Stimulated activated naive B cell treated with anti-CD40 and anti-IgM and Interleukin-4, amounts not matched to agents 10 μg/mL and 1 μg/mL and 100 μg/mL, for 72 hours (primary cell): ENCODE measurements around the gene IQGAP2.
"Not testable (repeated sequence)": the region's sequence is repeated elsewhere in the genome, so short reads cannot be mapped to it uniquely, and the experiment has no call there.

ENCODE experiments used
- ATAC-seq, 2 donors: fragments of 150-1000 bp; cut with Tn5 transposase; replicated peaks; 2 replicates each; pipeline ENCODE4 v1.10.0; 2021; ENCODE audit warnings: moderate library complexity in 1 of 2
- DNase-seq: peaks from one replicate; pipeline ENCODE4 v3.0.0; 2021
- H3K27ac Mint-ChIP-seq: one replicate; pipeline ENCODE4 v1.8.0; 2022; ENCODE audit warnings: mild to moderate bottlenecking, mixed read lengths
- H3K27me3 Mint-ChIP-seq, 2 donors: one replicate each; pipeline ENCODE4 v1.8.0; 2022; ENCODE audit warnings: mixed read lengths in 2 of 2
- H3K36me3 Mint-ChIP-seq, 2 donors: one replicate each; pipeline ENCODE4 v1.8.0; 2022; ENCODE audit warnings: mixed read lengths in 2 of 2, mild to moderate bottlenecking in 1 of 2
- H3K4me1 Mint-ChIP-seq, 2 donors: one replicate each; pipeline ENCODE4 v1.8.0; 2022; ENCODE audit warnings: mixed read lengths in 2 of 2, mild to moderate bottlenecking in 1 of 2
- H3K4me3 Mint-ChIP-seq, 2 donors: one replicate each; pipeline ENCODE4 v1.8.0; 2022; ENCODE audit warnings: mild to moderate bottlenecking in 2 of 2, mixed read lengths in 2 of 2, moderate library complexity in 1 of 2
- H3K9me3 Mint-ChIP-seq, 2 donors: one replicate each; pipeline ENCODE4 v1.8.0; 2022; ENCODE audit warnings: mixed read lengths in 2 of 2, mild to moderate bottlenecking in 1 of 2

The IQGAP2 gene

GRCh38 chr5:76718880-76719279 is 315.8 kb downstream of the IQGAP2 start:
- Mint-ChIP-seq H3K36me3 (no peaks in the 10 kb centered on the region), H3K4me3 (no peak overlapping the region), H3K27ac (no peak overlapping the region), H3K9me3 (no peaks in the 10 kb centered on the region), H3K27me3 (peaks cover 47 to 51% of the 10 kb centered on the region in 2 donors), H3K4me1 (peaks cover 20 to 35% of the 10 kb centered on the region in 2 donors)
- no peak for DNase-seq
- ATAC-seq: no peak

- ATAC-seq (peak; percentile 99), DNase-seq (no peak)
- Mint-ChIP-seq H3K9me3 (no peaks in the 10 kb centered on the region), H3K27ac (no peak overlapping the region), H3K4me1 (peaks cover 10 to 19% of the 10 kb centered on the region in 2 donors), H3K4me3 (peak overlapping the region; percentile 1 to 18), H3K36me3 (no peaks in the 10 kb centered on the region), H3K27me3 (peaks cover 31 to 33% of the 10 kb centered on the region in 2 donors)
Measured at GRCh38 chr5:76720988-76721569, 318.0 kb downstream of the IQGAP2 start.

GRCh38 chr5:76723266-76723665 is 320.2 kb downstream of the IQGAP2 start:
- no peak overlapping the region for H3K27ac Mint-ChIP-seq
- no peak for DNase-seq
- peaks cover 4 to 10% of the 10 kb centered on the region in 2 donors for H3K4me1 Mint-ChIP-seq

GRCh38 chr5:76723906-76724305 is 320.8 kb downstream of the IQGAP2 start:
- no peak overlapping the region for H3K4me3 Mint-ChIP-seq
- H3K9me3 Mint-ChIP-seq: peaks cover 2 to 3% of the 10 kb centered on the region in 2 donors
- H3K4me1 Mint-ChIP-seq: peaks cover 4 to 10% of the 10 kb centered on the region in 2 donors
- no peaks in the 10 kb centered on the region for H3K36me3 Mint-ChIP-seq
- no peak for DNase-seq
- ATAC-seq: no peak
- no peak overlapping the region for H3K27ac Mint-ChIP-seq
- peaks cover 3 to 6% of the 10 kb centered on the region in 2 donors for H3K27me3 Mint-ChIP-seq

More at GRCh38 chr5:76723266-76723665, 320.2 kb downstream of the IQGAP2 start:
- Mint-ChIP-seq H3K36me3 (no peaks in the 10 kb centered on the region), H3K9me3 (peaks cover under 1 to 2% of the 10 kb centered on the region in 2 donors), H3K4me3 (no peak overlapping the region), H3K27me3 (peaks cover 9 to 12% of the 10 kb centered on the region in 2 donors)
- no peak for ATAC-seq

- peaks cover 4 to 10% of the 10 kb centered on the region in 2 donors for H3K4me1 Mint-ChIP-seq
- H3K27me3 Mint-ChIP-seq: peaks cover 0 to 4% of the 10 kb centered on the region in 2 donors
- ATAC-seq (no peak), DNase-seq (no peak)
- H3K9me3 Mint-ChIP-seq: peaks cover 2 to 12% of the 10 kb centered on the region in 2 donors
- H3K4me3 Mint-ChIP-seq: no peak overlapping the region
- peaks cover 0 to 3% of the 10 kb centered on the region in 2 donors for H3K36me3 Mint-ChIP-seq
- no peak overlapping the region for H3K27ac Mint-ChIP-seq
Measured at GRCh38 chr5:76724871-76725270, 321.8 kb downstream of the IQGAP2 start.

GRCh38 chr5:76728965-76729364 is 325.9 kb downstream of the IQGAP2 start:
- DNase-seq (no peak), ATAC-seq (no peak)
- H3K36me3 Mint-ChIP-seq: peaks cover 5 to 8% of the 10 kb centered on the region in 2 donors
- H3K27ac Mint-ChIP-seq: no peak overlapping the region
- H3K9me3 Mint-ChIP-seq: peaks cover 10 to 20% of the 10 kb centered on the region in 2 donors
- no peaks in the 10 kb centered on the region for H3K4me1 Mint-ChIP-seq
- H3K27me3 Mint-ChIP-seq: peaks cover 7 to 13% of the 10 kb centered on the region in 2 donors
- H3K4me3 Mint-ChIP-seq: no peak overlapping the region

- H3K4me3 Mint-ChIP-seq: no peak overlapping the region
- H3K27me3 Mint-ChIP-seq: peaks cover 7 to 13% of the 10 kb centered on the region in 2 donors
- peaks cover 5 to 8% of the 10 kb centered on the region in 2 donors for H3K36me3 Mint-ChIP-seq
- ATAC-seq (no peak), DNase-seq (no peak)
- no peaks in the 10 kb centered on the region for H3K4me1 Mint-ChIP-seq
- H3K9me3 Mint-ChIP-seq: peaks cover 10 to 20% of the 10 kb centered on the region in 2 donors
- no peak overlapping the region for H3K27ac Mint-ChIP-seq
Measured at GRCh38 chr5:76729373-76730290, 326.5 kb downstream of the IQGAP2 start.

- Mint-ChIP-seq H3K4me3 (no peak overlapping the region), H3K36me3 (peaks cover 5 to 8% of the 10 kb centered on the region in 2 donors), H3K27me3 (peaks cover 7 to 13% of the 10 kb centered on the region in 2 donors), H3K27ac (no peak overlapping the region), H3K4me1 (peaks cover 4 to 6% of the 10 kb centered on the region in 2 donors), H3K9me3 (peaks cover 10 to 20% of the 10 kb centered on the region in 2 donors)
- ATAC-seq (no peak), DNase-seq (no peak)
Measured at GRCh38 chr5:76732405-76733048, 329.4 kb downstream of the IQGAP2 start.

- Mint-ChIP-seq H3K9me3 (peaks cover 10 to 20% of the 10 kb centered on the region in 2 donors), H3K4me3 (no peak overlapping the region), H3K27me3 (peaks cover 7 to 13% of the 10 kb centered on the region in 2 donors), H3K27ac (no peak overlapping the region), H3K4me1 (peaks cover 4 to 6% of the 10 kb centered on the region in 2 donors), H3K36me3 (peaks cover 5 to 8% of the 10 kb centered on the region in 2 donors)
- ATAC-seq: peak in 1 of 2 donors; percentile 27
- no peak for DNase-seq
Measured at GRCh38 chr5:76733049-76733417, 329.9 kb downstream of the IQGAP2 start.

- DNase-seq (no peak), ATAC-seq (no peak)
- Mint-ChIP-seq H3K27ac (no peak overlapping the region), H3K4me3 (no peak overlapping the region), H3K9me3 (no peaks in the 10 kb centered on the region), H3K27me3 (peaks cover 8 to 11% of the 10 kb centered on the region in 2 donors), H3K36me3 (no peaks in the 10 kb centered on the region), H3K4me1 (peaks cover 10 to 18% of the 10 kb centered on the region in 2 donors)
Measured at GRCh38 chr5:76735762-76736545, 332.9 kb downstream of the IQGAP2 start.

GRCh38 chr5:76736679-76737556 is 333.8 kb downstream of the IQGAP2 start:
- Mint-ChIP-seq H3K36me3 (no peaks in the 10 kb centered on the region), H3K4me1 (peaks cover 10 to 18% of the 10 kb centered on the region in 2 donors), H3K27me3 (peaks cover 8 to 11% of the 10 kb centered on the region in 2 donors), H3K9me3 (no peaks in the 10 kb centered on the region), H3K27ac (no peak overlapping the region), H3K4me3 (no peak overlapping the region)
- no peak for DNase-seq
- peak; percentile 28 to 41 for ATAC-seq

- no peak overlapping the region for H3K27ac Mint-ChIP-seq
- no peak for ATAC-seq
- H3K27me3 Mint-ChIP-seq: peaks cover 4 to 8% of the 10 kb centered on the region in 2 donors
- no peaks in the 10 kb centered on the region for H3K36me3 Mint-ChIP-seq
- H3K4me3 Mint-ChIP-seq: no peak overlapping the region
- peaks cover 10 to 18% of the 10 kb centered on the region in 2 donors for H3K4me1 Mint-ChIP-seq
- no peak for DNase-seq
- H3K9me3 Mint-ChIP-seq: no peaks in the 10 kb centered on the region
Measured at GRCh38 chr5:76737846-76738245, 334.8 kb downstream of the IQGAP2 start.

GRCh38 chr5:76741506-76741905 is 338.4 kb downstream of the IQGAP2 start:
- not testable (repeated sequence) for H3K9me3 Mint-ChIP-seq, H3K27me3 Mint-ChIP-seq, H3K4me3 Mint-ChIP-seq, ATAC-seq, H3K27ac Mint-ChIP-seq, DNase-seq, H3K36me3 Mint-ChIP-seq
- peaks cover 10 to 18% of the 10 kb centered on the region in 2 donors for H3K4me1 Mint-ChIP-seq
